GM18511 (cell line): ENCODE results near the gene RIN3.

ENCODE experiments used
- ATAC-seq: cut with Tn5 transposase; IDR thresholded peaks from one replicate; pipeline ENCODE4 v1.9.1; 2021; ENCODE audit warnings: mild to moderate bottlenecking, moderate library complexity; ENCODE audit not compliant: unreplicated experiment

Gene RIN3

GRCh38 chr14:92680781-92681650 is 167.4 kb downstream of the RIN3 start:
- ATAC-seq = no peak

- no peak for ATAC-seq
These were observed 169.5 kb downstream of the RIN3 start for GRCh38 chr14:92683041-92683440.

- ATAC-seq = no peak
These were observed 171.4 kb downstream of the RIN3 start for GRCh38 chr14:92684801-92685560.

- ATAC-seq = no peak
These were observed 172.3 kb downstream of the RIN3 start for GRCh38 chr14:92685784-92686355.

- ATAC-seq = no peak
These were observed 172.9 kb downstream of the RIN3 start for GRCh38 chr14:92686411-92686899.

GRCh38 chr14:92686900-92687427 is 173.4 kb downstream of the RIN3 start:
- no peak for ATAC-seq

- no peak for ATAC-seq
These were observed 174.3 kb downstream of the RIN3 start for GRCh38 chr14:92687681-92688433.

- no peak for ATAC-seq
These were observed 175.1 kb downstream of the RIN3 start for GRCh38 chr14:92688434-92689375.

- no peak for ATAC-seq
These were observed 176.8 kb downstream of the RIN3 start for GRCh38 chr14:92690171-92691011.

GRCh38 chr14:92692822-92693226 is 179.2 kb downstream of the RIN3 start:
- no peak for ATAC-seq

GRCh38 chr14:92693998-92694795 is 180.6 kb downstream of the RIN3 start:
- no peak for ATAC-seq

- no peak for ATAC-seq
These were observed 181.2 kb downstream of the RIN3 start for GRCh38 chr14:92694807-92695206.

GRCh38 chr14:92695562-92695961 is 182.0 kb downstream of the RIN3 start:
- no peak for ATAC-seq

- no peak for ATAC-seq
These were observed 182.8 kb downstream of the RIN3 start for GRCh38 chr14:92696366-92696765.

GRCh38 chr14:92698393-92698792 is 184.8 kb downstream of the RIN3 start:
- ATAC-seq = no peak

GRCh38 chr14:92701826-92702225 is 188.2 kb downstream of the RIN3 start:
- no peak for ATAC-seq

- no peak for ATAC-seq
These were observed 188.9 kb downstream of the RIN3 start for GRCh38 chr14:92702441-92702918.

GRCh38 chr14:92703516-92703915 is 189.9 kb downstream of the RIN3 start:
- no peak for ATAC-seq
